GM12892 (cell line): ENCODE data around the gene PEX14.

Experiments
- POLR2A ChIP-seq: IDR thresholded peaks from 2 replicates; pipeline ENCODE4 v1.6.1; 2011; ENCODE audit warnings: low read depth, low read length, control low read depth
- TAF1 ChIP-seq: IDR thresholded peaks from 2 replicates; pipeline ENCODE4 v1.6.1; 2011; ENCODE audit warnings: low read depth, mild to moderate bottlenecking, control low read depth, low read length, borderline replicate concordance

- TF ChIP-seq POLR2A, result no peak
- TF ChIP-seq TAF1, result no peak
These were observed 189.5 kb downstream of the PEX14 start for GRCh38 chr1:10664251-10664650.
